HepG2 (cell line): ENCODE data around the gene HLA-DOA. TPM values are rescaled to one million over a fixed set of nuclear protein-coding genes. Genes with fewer than 3 reads are reported as not detected.

ENCODE experiments used
- ARHGAP35 ChIP-seq: sonication (generic); formaldehyde crosslinking; IDR thresholded peaks from 2 replicates; pipeline ENCODE4 v1.9.0; 2022; ENCODE audit warnings: mild to moderate bottlenecking, inconsistent platforms, moderate library complexity, missing genetic modification reagents, borderline replicate concordance
- DZIP1 ChIP-seq: sonication (generic); formaldehyde crosslinking; IDR thresholded peaks from 2 replicates; pipeline ENCODE4 v1.5.0; 2020; ENCODE audit warnings: mild to moderate bottlenecking, missing genetic modification reagents
- ELF3 ChIP-seq: IDR thresholded peaks from 2 replicates; pipeline ENCODE4 v1.6.1; 2016; ENCODE audit warnings: missing genetic modification reagents, missing compliant biosample characterization
- HNRNPH1 ChIP-seq: fragments of 200-400 bp; formaldehyde crosslinking; optimal IDR thresholded peaks from 2 replicates; pipeline ENCODE3; 2017; ENCODE audit warnings: mild to moderate bottlenecking, low read depth, low read length
- KDM5A ChIP-seq: fragments of 200-600 bp; sonication (generic); IDR thresholded peaks from 2 replicates; pipeline ENCODE4 v1.7.0; 2018; ENCODE audit warnings: antibody characterized with exemption, mild to moderate bottlenecking, low read length, borderline replicate concordance
- MYNN ChIP-seq: sonication (generic); formaldehyde crosslinking; IDR thresholded peaks from 2 replicates; pipeline ENCODE4 v1.4.0; 2020; ENCODE audit warnings: mild to moderate bottlenecking, low read depth, missing genetic modification reagents
- REL ChIP-seq: sonication (generic); formaldehyde crosslinking; conservative IDR thresholded peaks from 2 replicates; pipeline ENCODE4 v1.8.0; 2022; ENCODE audit warnings: mild to moderate bottlenecking, missing genetic modification reagents, moderate library complexity
- SKI ChIP-seq: fragments of 450-650 bp; IDR thresholded peaks from one replicate; pipeline ENCODE4 v1.6.1; 2018; ENCODE audit warnings: mild to moderate bottlenecking; ENCODE audit not compliant: partially characterized antibody
- SP4 ChIP-seq: sonication (generic); formaldehyde crosslinking; IDR thresholded peaks from 2 replicates; pipeline ENCODE4 v1.8.1; 2023; ENCODE audit warnings: mild to moderate bottlenecking, missing genetic modification reagents
- ZHX2 ChIP-seq, 2 experiments: sonication (generic) in 1 of 2; formaldehyde crosslinking in 1 of 2; IDR thresholded peaks; 2 replicates each; pipeline versions ENCODE4 v1.6.1 to v1.9.0; 2014 to 2022; ENCODE audit warnings: antibody characterized with exemption in 1 of 2, borderline replicate concordance in 1 of 2, inconsistent platforms in 1 of 2, low read depth in 1 of 2, missing genetic modification reagents in 1 of 2
- ZNF329 ChIP-seq: sonication (generic); formaldehyde crosslinking; IDR thresholded peaks from 2 replicates; pipeline ENCODE4 v1.9.0; 2021; ENCODE audit warnings: low read depth, mild to moderate bottlenecking, missing genetic modification reagents
- ZNF569 ChIP-seq: sonication (generic); formaldehyde crosslinking; IDR thresholded peaks from 2 replicates; pipeline ENCODE4 v1.5.0; 2020; ENCODE audit warnings: mild to moderate bottlenecking, missing genetic modification reagents, moderate library complexity, borderline replicate concordance
- polyA plus RNA-seq, 8 experiments: library from polyadenylated mRNA; depleted of rRNA in 3 of 8; stranded (reverse) in 7 of 8; unstranded in 1 of 8; fragments of >200 nt; fragmentation: Illumina TruSeq in 4 of 8; extraction: Trizol in 4 of 8; gene quantifications; 2 replicates each; pipeline versions ENCODE4 v1.2.1 to v1.2.3, GENCODE V29; 2011 to 2016; ENCODE audit warnings: low read depth in 4 of 8, missing spikeins in 1 of 8, mixed read lengths in 1 of 8; ENCODE audit not compliant: insufficient read depth in 1 of 8
- total RNA-seq, 5 experiments: library from RNA; depleted of rRNA; stranded (reverse); fragments of >200 nt; fragmentation: Illumina TruSeq; extraction: Trizol; gene quantifications; 2 replicates each; pipeline ENCODE4 v1.2.3, GENCODE V29; 2016; ENCODE audit warnings: low read depth in 1 of 5

The HLA-DOA gene
- total and polyA plus RNA-seq, 2 of the 13 experiments (the other 11 are each of a cell fraction or from before 2014, with no cell fraction given), result 0.03 to 0.09 TPM

- TF ChIP-seq DZIP1 (CRISPR knock-in tag), result no peak
- TF ChIP-seq ZNF329, result 0 out of 2 replicates have a peak, but pooled peaks have one; percentile 22
- TF ChIP-seq ARHGAP35 (CRISPR knock-in tag), result no peak; the same call in 1 of the 2 replicates
- TF ChIP-seq SP4, result peak; percentile 45
- TF ChIP-seq SKI, result peak; percentile 50
- TF ChIP-seq KDM5A, result no peak
- TF ChIP-seq ZHX2 (IDR thresholded peaks at IDR 0.05; ENCODE audit: low read depth), result peak; percentile 80
- TF ChIP-seq ZHX2 (CRISPR knock-in tag; IDR thresholded peaks at IDR 0.05; ENCODE audit: borderline replicate concordance), result no peak
- TF ChIP-seq MYNN (CRISPR knock-in tag), result no peak; the same call in 1 of the 2 replicates
- no peak for TF ChIP-seq REL (CRISPR knock-in tag)
- TF ChIP-seq ELF3, result peak; percentile 43; the same call in 1 of the 2 replicates
- no peak for TF ChIP-seq ZNF569
- TF ChIP-seq HNRNPH1, result peak; percentile 60
These were observed 37.6 kb downstream of the HLA-DOA start (continued) for GRCh38 chr6:32971581-32972352.
